Mesodermal cell (in vitro differentiated cells): Measurements from ENCODE around the gene TET1.
"Not testable (repeated sequence)": the region's sequence is repeated elsewhere in the genome, so short reads cannot be mapped to it uniquely, and the experiment has no call there.

ENCODE experiments used
- H3K27ac ChIP-seq: 2 replicates; pipeline ENCODE4 v1.7.0; 2013; ENCODE audit warnings: mild to moderate bottlenecking, low read depth, low read length, moderate library complexity; ENCODE audit not compliant: severe bottlenecking
- H3K36me3 ChIP-seq: 2 replicates; pipeline ENCODE4 v1.7.1; 2013; ENCODE audit warnings: mild to moderate bottlenecking, low read length, moderate library complexity; ENCODE audit not compliant: control insufficient read depth, insufficient read depth
- H3K4me1 ChIP-seq: one replicate; pipeline ENCODE4 v1.7.1; 2013; ENCODE audit warnings: mild to moderate bottlenecking, low read length; ENCODE audit not compliant: insufficient read depth, control insufficient read depth, poor library complexity, severe bottlenecking
- H3K4me3 ChIP-seq: 2 replicates; pipeline ENCODE4 v1.7.0; 2013; ENCODE audit warnings: low read length, control low read depth, mild to moderate bottlenecking; ENCODE audit not compliant: insufficient read depth, poor library complexity, severe bottlenecking; ENCODE audit errors: extremely low read depth
- H3K9me3 ChIP-seq: 2 replicates; pipeline ENCODE4 v1.7.1; 2013; ENCODE audit warnings: mild to moderate bottlenecking, low read length, moderate library complexity; ENCODE audit not compliant: control insufficient read depth
- WGBS, 2 experiments: methylation state at CpG; one replicate each; pipeline ENCODE4 v1.1.5; 2013; ENCODE audit warnings: missing lambda C conversion rate in 2 of 2; ENCODE audit not compliant: insufficient coverage in 2 of 2; 5-methylcytosine and 5-hydroxymethylcytosine counted together

TET1 gene

GRCh38 chr10:68643550-68643949, 83.4 kb downstream of the TET1 start:
- peaks cover 66% of the 10 kb centered on the region for H3K36me3 ChIP-seq
- H3K9me3 ChIP-seq, H3K4me3 ChIP-seq, H3K27ac ChIP-seq, H3K4me1 ChIP-seq: not testable (repeated sequence)
- 100% methylated on average over 2 of the region's 5 CpGs; no CpG with 5 or more reads in 1 of the 2 experiments for WGBS, 2 experiments

GRCh38 chr10:68647672-68648341, 87.7 kb downstream of the TET1 start:
- WGBS, 2 experiments = 86% methylated on average over 1 of the region's 2 CpGs; no CpG with 5 or more reads in 1 of the 2 experiments
- H3K4me3 ChIP-seq = no peak overlapping the region
- H3K4me1 ChIP-seq = no peaks in the 10 kb centered on the region
- H3K27ac ChIP-seq = no peak overlapping the region
- no peaks in the 10 kb centered on the region for H3K9me3 ChIP-seq
- peaks cover 75% of the 10 kb centered on the region for H3K36me3 ChIP-seq

- Histone ChIP-seq H3K9me3 (no peaks in the 10 kb centered on the region), H3K4me3 (no peak overlapping the region), H3K27ac (no peak overlapping the region), H3K36me3 (peaks cover 79% of the 10 kb centered on the region), H3K4me1 (no peaks in the 10 kb centered on the region)
- WGBS, 2 experiments = 100% methylated on average over 1 of the region's 3 CpGs; no CpG with 5 or more reads in 1 of the 2 experiments
Measured at GRCh38 chr10:68655620-68656126, 95.5 kb downstream of the TET1 start.

GRCh38 chr10:68665841-68666240, 105.7 kb downstream of the TET1 start:
- H3K4me3 ChIP-seq = no peak overlapping the region
- H3K9me3 ChIP-seq = no peaks in the 10 kb centered on the region
- H3K4me1 ChIP-seq = no peaks in the 10 kb centered on the region
- no CpG with 5 or more reads among the region's 2 CpGs for WGBS, 2 experiments
- H3K36me3 ChIP-seq = peaks cover 74% of the 10 kb centered on the region
- no peak overlapping the region for H3K27ac ChIP-seq

GRCh38 chr10:68666280-68666760, 106.2 kb downstream of the TET1 start:
- Histone ChIP-seq H3K36me3 (peaks cover 77% of the 10 kb centered on the region), H3K4me3 (no peak overlapping the region), H3K4me1 (no peaks in the 10 kb centered on the region), H3K9me3 (no peaks in the 10 kb centered on the region), H3K27ac (no peak overlapping the region)
- 83 to 100% methylated on average over 1 of the region's 5 CpGs for WGBS, 2 experiments

- Histone ChIP-seq H3K27ac (no peak overlapping the region), H3K9me3 (no peaks in the 10 kb centered on the region), H3K4me3 (no peak overlapping the region), H3K4me1 (no peaks in the 10 kb centered on the region), H3K36me3 (peaks cover 80% of the 10 kb centered on the region)
- WGBS, 2 experiments = 94 to 100% methylated on average over 2 to 5 of the region's 5 CpGs
Measured at GRCh38 chr10:68668231-68668630, 108.1 kb downstream of the TET1 start.

- no peak overlapping the region for H3K4me3 ChIP-seq
- H3K4me1 ChIP-seq = no peaks in the 10 kb centered on the region
- peaks cover 81% of the 10 kb centered on the region for H3K36me3 ChIP-seq
- no peaks in the 10 kb centered on the region for H3K9me3 ChIP-seq
- WGBS, 2 experiments = 94 to 97% methylated on average over 3 of the region's 4 CpGs
- no peak overlapping the region for H3K27ac ChIP-seq
Measured at GRCh38 chr10:68668972-68669371, 108.8 kb downstream of the TET1 start.

- H3K4me1 ChIP-seq = no peaks in the 10 kb centered on the region
- 96 to 100% methylated on average over 2 to 3 of the region's 3 CpGs for WGBS, 2 experiments
- no peak overlapping the region for H3K27ac ChIP-seq
- H3K4me3 ChIP-seq = no peak overlapping the region
- no peaks in the 10 kb centered on the region for H3K9me3 ChIP-seq
- peaks cover 79% of the 10 kb centered on the region for H3K36me3 ChIP-seq
Measured at GRCh38 chr10:68684413-68684812, 124.3 kb downstream of the TET1 start.

- 100% methylated on average over 1 of the region's 1 CpG for WGBS, 2 experiments
- H3K4me3 ChIP-seq = no peak overlapping the region
- no peaks in the 10 kb centered on the region for H3K4me1 ChIP-seq
- no peak overlapping the region for H3K27ac ChIP-seq
- no peaks in the 10 kb centered on the region for H3K9me3 ChIP-seq
- peaks cover 17% of the 10 kb centered on the region for H3K36me3 ChIP-seq
Measured at GRCh38 chr10:68696018-68696417, 135.9 kb downstream of the TET1 start.

- no peak overlapping the region for H3K4me3 ChIP-seq
- peaks cover 6% of the 10 kb centered on the region for H3K36me3 ChIP-seq
- H3K4me1 ChIP-seq = no peaks in the 10 kb centered on the region
- WGBS, 2 experiments = 90 to 100% methylated on average over 1 of the region's 1 CpG
- H3K9me3 ChIP-seq = no peaks in the 10 kb centered on the region
- no peak overlapping the region for H3K27ac ChIP-seq
Measured at GRCh38 chr10:68697106-68697505, 137.0 kb downstream of the TET1 start.

GRCh38 chr10:68700197-68700596, 140.1 kb downstream of the TET1 start:
- no peak overlapping the region for H3K4me3 ChIP-seq
- WGBS, 2 experiments = no CpG with 5 or more reads among the region's 1 CpG
- no peaks in the 10 kb centered on the region for H3K4me1 ChIP-seq
- H3K36me3 ChIP-seq = peaks cover 4% of the 10 kb centered on the region
- no peak overlapping the region for H3K27ac ChIP-seq
- no peaks in the 10 kb centered on the region for H3K9me3 ChIP-seq
